SK-N-SH (cell line): ENCODE results near the gene TFB1M. TPM values are rescaled to one million over a fixed set of nuclear protein-coding genes. Genes with fewer than 3 reads are reported as not detected.
A peak's percentile ranks its signal among the peaks of the same experiment; 100 is the strongest.

Source experiments
- CTCF ChIA-PET: fragments of 300-600, 350-600 bp; formaldehyde crosslinking; extraction: SDS; loops from one replicate; lab custom pipeline; 2021; lab: Yijun Ruan, JAX
- POLR2A ChIA-PET: fragments of 350-600 bp; sonication (Branson Sonifier 250); formaldehyde crosslinking; extraction: SDS; loops from one replicate; lab custom pipeline; 2020; ENCODE audit warnings: antibody characterized with exemption, inconsistent platforms; lab: Yijun Ruan, JAX
- DNase-seq: peaks from one replicate; pipeline ENCODE4 v3.0.0; 2012
- H2AFZ ChIP-seq: fragments of 200-600 bp; sonication (generic); 2 replicates; pipeline ENCODE4 v1.8.1; 2016; ENCODE audit warnings: antibody characterized with exemption, mild to moderate bottlenecking, low read depth
- H3F3A ChIP-seq: fragments of 200-600 bp; sonication (generic); replicated peaks from 2 replicates; pipeline ENCODE3; 2016; ENCODE audit warnings: antibody characterized with exemption, mild to moderate bottlenecking; ENCODE audit not compliant: insufficient read depth
- H3K27ac ChIP-seq, 2 experiments: fragments of 200-500 bp in 1 of 2; fragments of 200-600 bp in 1 of 2; sonication (Bioruptor generic) in 1 of 2; sonication (generic), shearing (Covaris generic) in 1 of 2; 2 replicates each; pipeline versions ENCODE4 v1.5.1 to v1.6.1; 2014 to 2016; ENCODE audit warnings: low read depth in 2 of 2, inconsistent platforms in 1 of 2, low read length in 1 of 2, mild to moderate bottlenecking in 1 of 2, mixed read lengths in 1 of 2
- H3K27me3 ChIP-seq: fragments of 200-600 bp; sonication (generic), shearing (Covaris generic); 2 replicates; pipeline ENCODE4 v1.6.1; 2016; ENCODE audit warnings: mixed run types; ENCODE audit not compliant: insufficient read depth
- H3K36me3 ChIP-seq, 2 experiments: fragments of 200-500 bp in 1 of 2; fragments of 200-600 bp in 1 of 2; sonication (Bioruptor generic) in 1 of 2; sonication (generic) in 1 of 2; replicated peaks in 1 of 2; 2 replicates each; pipeline versions ENCODE3 to v1.5.1; 2014 to 2016; ENCODE audit warnings: low read length in 1 of 2, mild to moderate bottlenecking in 1 of 2; ENCODE audit not compliant: insufficient read depth in 2 of 2, control insufficient read depth in 1 of 2
- H3K4me1 ChIP-seq, 2 experiments: fragments of 200-500 bp in 1 of 2; fragments of 200-600 bp in 1 of 2; sonication (Bioruptor generic) in 1 of 2; sonication (generic), shearing (Covaris generic) in 1 of 2; 2 replicates each; pipeline versions ENCODE4 v1.5.1 to v1.6.1; 2014 to 2016; ENCODE audit warnings: low read depth in 1 of 2, low read length in 1 of 2, mixed run types in 1 of 2; ENCODE audit not compliant: insufficient read depth in 2 of 2, control insufficient read depth in 1 of 2
- H3K4me2 ChIP-seq: fragments of 200-600 bp; sonication (generic), shearing (Covaris generic); 2 replicates; pipeline ENCODE4 v1.6.1; 2017; ENCODE audit warnings: mixed run types
- H3K4me3 ChIP-seq, 2 experiments: fragments of 200-500 bp in 1 of 2; fragments of 200-600 bp in 1 of 2; sonication (Bioruptor generic) in 1 of 2; sonication (generic), shearing (Covaris generic) in 1 of 2; 2 replicates each; pipeline versions ENCODE4 v1.5.1 to v1.8.1; 2014 to 2016; ENCODE audit warnings: low read depth in 2 of 2, inconsistent platforms in 1 of 2, low read length in 1 of 2, mild to moderate bottlenecking in 1 of 2, mixed read lengths in 1 of 2, moderate library complexity in 1 of 2
- H3K79me2 ChIP-seq: fragments of 200-600 bp; sonication (generic); 2 replicates; pipeline ENCODE4 v1.8.1; 2017; ENCODE audit warnings: mild to moderate bottlenecking; ENCODE audit not compliant: insufficient read depth
- H3K9ac ChIP-seq: fragments of 200-600 bp; sonication (generic); 2 replicates; pipeline ENCODE4 v1.6.1; 2017; ENCODE audit warnings: mixed run types
- H3K9me2 ChIP-seq: fragments of 200-600 bp; sonication (generic); 2 replicates; pipeline ENCODE4 v1.6.1; 2017; ENCODE audit warnings: mixed run types
- H3K9me3 ChIP-seq: fragments of 200-600 bp; sonication (generic); 2 replicates; pipeline ENCODE4 v1.6.1; 2017; ENCODE audit warnings: mixed run types, mild to moderate bottlenecking, moderate library complexity
- H4K20me1 ChIP-seq: fragments of 200-600 bp; sonication (generic); 2 replicates; pipeline ENCODE4 v1.6.1; 2017; ENCODE audit warnings: mild to moderate bottlenecking, mixed run types; ENCODE audit not compliant: insufficient read depth
- EP300 ChIP-seq, 2 experiments: IDR thresholded peaks; 2 replicates each; pipeline versions ENCODE4 v1.4.0 to v1.6.1; 2012; ENCODE audit warnings: borderline replicate concordance in 1 of 2, low read depth in 1 of 2, low read length in 1 of 2
- EZH2phosphoT487 ChIP-seq: fragments of 200-600 bp; sonication (generic); IDR thresholded peaks from 2 replicates; pipeline ENCODE4 v1.6.1; 2017; ENCODE audit warnings: low read depth, mixed run types, mild to moderate bottlenecking, antibody characterized with exemption, moderate library complexity, borderline replicate concordance
- FOSL2 ChIP-seq: IDR thresholded peaks from 2 replicates; pipeline ENCODE4 v1.4.0; 2012; ENCODE audit warnings: low read depth, mild to moderate bottlenecking, moderate library complexity, borderline replicate concordance
- FOXJ3 ChIP-seq: sonication (generic); formaldehyde crosslinking; IDR thresholded peaks from 2 replicates; pipeline ENCODE4 v1.5.1; 2020; ENCODE audit warnings: mild to moderate bottlenecking, missing genetic modification reagents
- GATA2 ChIP-seq: sonication (generic); formaldehyde crosslinking; IDR thresholded peaks from 2 replicates; pipeline ENCODE4 v1.5.0; 2020; ENCODE audit warnings: mild to moderate bottlenecking, missing genetic modification reagents
- MEF2A ChIP-seq: IDR thresholded peaks from 2 replicates; pipeline ENCODE4 v1.4.0; 2012; ENCODE audit warnings: low read depth, borderline replicate concordance
- WGBS: methylation state at CpG from one replicate; pipeline ENCODE4 v1.1.6; 2017; ENCODE audit warnings: low lambda C conversion rate; 5-methylcytosine and 5-hydroxymethylcytosine counted together
- polyA plus RNA-seq, 3 experiments: library from polyadenylated mRNA; depleted of rRNA; stranded (reverse); fragments of >200 nt; gene quantifications; 2 replicates each; pipeline ENCODE4 v1.2.3, GENCODE V29; 2012
- TF ChIP-seq, protein P1 (sequence below): fragments of 150-350 bp; IDR thresholded peaks from 2 replicates; pipeline ENCODE4 v1.6.1; 2016; ENCODE audit warnings: mild to moderate bottlenecking, low read depth, low read length
- TF ChIP-seq, protein P2 (sequence below): IDR thresholded peaks from 2 replicates; pipeline ENCODE4 v1.4.0; 2012; ENCODE audit warnings: low read depth
- TF ChIP-seq, protein P3 (sequence below): IDR thresholded peaks from 2 replicates; pipeline ENCODE4 v1.4.0; 2012; ENCODE audit warnings: low read depth, borderline replicate concordance

TFB1M gene
- polyA plus RNA-seq, 1 of the 3 experiments (the other 2 are of a cell fraction) = 28.4 TPM

DNA sequence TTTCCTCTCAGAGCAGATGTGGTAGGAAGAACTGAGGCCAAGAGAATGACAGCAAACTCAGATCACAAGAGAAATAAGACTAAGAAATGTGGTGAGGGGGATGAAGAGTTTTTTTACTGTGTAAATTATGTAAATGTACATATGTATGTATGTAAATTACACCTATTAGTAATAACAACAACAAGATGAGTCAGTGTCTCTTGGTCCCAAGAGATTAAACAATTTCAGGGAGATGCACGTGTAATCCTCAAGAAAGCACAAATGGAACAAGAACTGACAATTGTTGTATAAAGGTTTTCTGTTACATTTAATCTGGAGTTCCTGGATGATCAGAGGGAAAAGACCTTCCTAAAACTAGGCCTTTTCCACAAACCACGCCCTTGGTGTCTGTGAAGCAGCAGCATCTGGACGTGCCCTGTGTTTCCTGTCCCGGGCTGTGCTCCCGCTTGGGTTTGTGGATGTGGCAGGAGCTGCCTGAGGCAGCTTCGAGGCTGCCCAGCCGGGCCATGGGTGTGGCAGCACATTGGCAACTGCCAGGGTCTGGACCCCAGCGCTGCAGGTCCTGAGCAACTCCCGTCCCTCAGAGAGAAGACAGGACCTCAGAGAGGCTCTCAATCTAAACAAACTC lies 49.5 kb downstream of the TFB1M start (continued):
- no peak for TF ChIP-seq MEF2A
- peak; percentile 73 for TF ChIP-seq FOXJ3 (CRISPR knock-in tag)
- TF ChIP-seq, protein P1, sequence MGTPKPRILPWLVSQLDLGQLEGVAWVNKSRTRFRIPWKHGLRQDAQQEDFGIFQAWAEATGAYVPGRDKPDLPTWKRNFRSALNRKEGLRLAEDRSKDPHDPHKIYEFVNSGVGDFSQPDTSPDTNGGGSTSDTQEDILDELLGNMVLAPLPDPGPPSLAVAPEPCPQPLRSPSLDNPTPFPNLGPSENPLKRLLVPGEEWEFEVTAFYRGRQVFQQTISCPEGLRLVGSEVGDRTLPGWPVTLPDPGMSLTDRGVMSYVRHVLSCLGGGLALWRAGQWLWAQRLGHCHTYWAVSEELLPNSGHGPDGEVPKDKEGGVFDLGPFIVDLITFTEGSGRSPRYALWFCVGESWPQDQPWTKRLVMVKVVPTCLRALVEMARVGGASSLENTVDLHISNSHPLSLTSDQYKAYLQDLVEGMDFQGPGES = no peak
- TF ChIP-seq FOSL2 = no peak
- no peak for TF ChIP-seq EZH2phosphoT487

DNA sequence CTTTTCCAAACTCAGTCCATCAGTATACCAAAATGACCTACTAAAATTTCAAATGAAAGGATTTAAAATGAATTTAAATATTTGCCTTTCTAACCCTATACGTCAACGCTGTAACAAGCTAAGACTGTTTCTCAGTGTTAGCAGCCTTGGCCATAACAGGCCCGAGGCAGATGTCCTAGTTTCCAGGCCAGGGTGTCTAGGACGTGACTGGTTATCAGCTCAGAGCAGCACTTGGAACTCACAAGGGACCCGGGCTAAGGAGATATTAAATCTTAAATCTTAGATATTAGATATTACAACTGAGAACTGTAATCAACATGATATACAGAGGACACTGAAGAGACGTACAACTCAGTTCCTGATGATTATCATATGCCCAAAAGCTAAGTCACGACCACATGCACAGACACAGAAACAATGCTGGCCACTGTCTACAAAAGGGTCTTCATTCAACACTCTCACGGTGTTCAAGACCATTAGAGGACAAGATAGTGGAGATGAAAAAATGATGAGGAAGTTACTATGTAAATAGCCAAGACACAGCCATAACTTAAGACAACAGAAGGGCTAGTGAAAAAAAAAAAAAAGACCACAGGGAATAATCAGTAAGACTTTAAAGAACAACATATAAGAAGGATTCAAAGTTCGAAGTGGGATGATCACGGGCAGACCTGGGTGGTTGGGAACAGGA lies 50.8 kb downstream of the TFB1M start, which contains the start of gene CLDN20:
CLDN20 (plus strand) TSS at position 641 of the 691 bp plus-strand sequence. CDS start 11,707 bp downstream, outside the sequence.
- H3K79me2 ChIP-seq = peaks cover 14% of the 10 kb centered on the region; the same call in 1 of the 2 replicates
- peaks cover 2% of the 10 kb centered on the region for H3F3A ChIP-seq
- no peak within 1 kb of the TSS; the same call in 1 of the 2 replicates for H3K4me2 ChIP-seq
- no peaks in the 10 kb centered on the region for H4K20me1 ChIP-seq
- H2AFZ ChIP-seq = no peak within 1 kb of the TSS
- TF ChIP-seq, protein P2, sequence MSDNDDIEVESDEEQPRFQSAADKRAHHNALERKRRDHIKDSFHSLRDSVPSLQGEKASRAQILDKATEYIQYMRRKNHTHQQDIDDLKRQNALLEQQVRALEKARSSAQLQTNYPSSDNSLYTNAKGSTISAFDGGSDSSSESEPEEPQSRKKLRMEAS = no peak
- TF ChIP-seq, protein P3, sequence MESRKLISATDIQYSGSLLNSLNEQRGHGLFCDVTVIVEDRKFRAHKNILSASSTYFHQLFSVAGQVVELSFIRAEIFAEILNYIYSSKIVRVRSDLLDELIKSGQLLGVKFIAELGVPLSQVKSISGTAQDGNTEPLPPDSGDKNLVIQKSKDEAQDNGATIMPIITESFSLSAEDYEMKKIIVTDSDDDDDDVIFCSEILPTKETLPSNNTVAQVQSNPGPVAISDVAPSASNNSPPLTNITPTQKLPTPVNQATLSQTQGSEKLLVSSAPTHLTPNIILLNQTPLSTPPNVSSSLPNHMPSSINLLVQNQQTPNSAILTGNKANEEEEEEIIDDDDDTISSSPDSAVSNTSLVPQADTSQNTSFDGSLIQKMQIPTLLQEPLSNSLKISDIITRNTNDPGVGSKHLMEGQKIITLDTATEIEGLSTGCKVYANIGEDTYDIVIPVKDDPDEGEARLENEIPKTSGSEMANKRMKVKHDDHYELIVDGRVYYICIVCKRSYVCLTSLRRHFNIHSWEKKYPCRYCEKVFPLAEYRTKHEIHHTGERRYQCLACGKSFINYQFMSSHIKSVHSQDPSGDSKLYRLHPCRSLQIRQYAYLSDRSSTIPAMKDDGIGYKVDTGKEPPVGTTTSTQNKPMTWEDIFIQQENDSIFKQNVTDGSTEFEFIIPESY = no peak
- TF ChIP-seq EP300 (IDR thresholded peaks at IDR 0.05; ENCODE audit: borderline replicate concordance in 1 of 2, low read depth in 1 of 2, low read length in 1 of 2) (peak in 1 of 2 experiments; percentile 81; a peak in 2 of 4 replicates), GATA2 (CRISPR knock-in tag) (peak; percentile 39; the same call in 1 of the 2 replicates)
- H3K4me3 ChIP-seq = no peak within 1 kb of the TSS
- no peaks in the 10 kb centered on the region for H3K9me2 ChIP-seq
- peaks cover 35 to 40% of the 10 kb centered on the region in 2 experiments for H3K36me3 ChIP-seq
- 74% methylated on average over 10 of the region's 10 CpGs for WGBS
- H3K9me3 ChIP-seq = no peaks in the 10 kb centered on the region
- no peak for DNase-seq
- ChIA-PET CTCF (interaction anchor here (1.0 to 1.8 kb wide), 7 partner anchors 8 to 334 kb away, joined by 3 to 9 read pairs (median 4); no protein-coding TSS in a partner anchor), POLR2A (interaction anchor here (1.3 kb wide), 1 partner anchor 51 kb away, joined by 4 read pairs; the partner anchor contains the start of gene TFB1M)
- H3K4me1 ChIP-seq = peaks cover 4 to 63% of the 10 kb centered on the region in 2 experiments; a peak in 3 of 4 replicates
- peak within 1 kb of the TSS; percentile 30 to 92; a peak in 3 of 4 replicates for H3K27ac ChIP-seq
- no peak within 1 kb of the TSS for H3K9ac ChIP-seq
- H3K27me3 ChIP-seq = no peaks in the 10 kb centered on the region
